Measurements from ENCODE around the gene IL17REL.

- TF ChIP-seq, protein P1, sequence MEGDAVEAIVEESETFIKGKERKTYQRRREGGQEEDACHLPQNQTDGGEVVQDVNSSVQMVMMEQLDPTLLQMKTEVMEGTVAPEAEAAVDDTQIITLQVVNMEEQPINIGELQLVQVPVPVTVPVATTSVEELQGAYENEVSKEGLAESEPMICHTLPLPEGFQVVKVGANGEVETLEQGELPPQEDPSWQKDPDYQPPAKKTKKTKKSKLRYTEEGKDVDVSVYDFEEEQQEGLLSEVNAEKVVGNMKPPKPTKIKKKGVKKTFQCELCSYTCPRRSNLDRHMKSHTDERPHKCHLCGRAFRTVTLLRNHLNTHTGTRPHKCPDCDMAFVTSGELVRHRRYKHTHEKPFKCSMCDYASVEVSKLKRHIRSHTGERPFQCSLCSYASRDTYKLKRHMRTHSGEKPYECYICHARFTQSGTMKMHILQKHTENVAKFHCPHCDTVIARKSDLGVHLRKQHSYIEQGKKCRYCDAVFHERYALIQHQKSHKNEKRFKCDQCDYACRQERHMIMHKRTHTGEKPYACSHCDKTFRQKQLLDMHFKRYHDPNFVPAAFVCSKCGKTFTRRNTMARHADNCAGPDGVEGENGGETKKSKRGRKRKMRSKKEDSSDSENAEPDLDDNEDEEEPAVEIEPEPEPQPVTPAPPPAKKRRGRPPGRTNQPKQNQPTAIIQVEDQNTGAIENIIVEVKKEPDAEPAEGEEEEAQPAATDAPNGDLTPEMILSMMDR (IDR thresholded peaks at IDR 0.05) = no peak
- TF ChIP-seq POLR2A (IDR thresholded peaks at IDR 0.05) = peak in 1 of 2 donors; percentile 49
These were observed 64.2 kb downstream of the IL17REL start for GRCh38 chr22:49948116-49948957.
